Hepatocyte (in vitro differentiated cells): ENCODE data around the gene RUNX3. TPM values are rescaled to one million over a fixed set of nuclear protein-coding genes. Genes with fewer than 3 reads are reported as not detected.

Source experiments
- DNase-seq: peaks from one replicate; pipeline ENCODE4 v3.0.0-alpha.2; 2016; ENCODE audit warnings: low spot score
- H2AFZ ChIP-seq: fragments of 200-600 bp; sonication (generic); 2 replicates; pipeline ENCODE4 v1.6.0; 2016; ENCODE audit warnings: antibody characterized with exemption, mild to moderate bottlenecking
- H3K27ac ChIP-seq: fragments of 200-600 bp; sonication (generic); 2 replicates; pipeline ENCODE4 v1.5.1; 2016; ENCODE audit warnings: mild to moderate bottlenecking
- H3K27me3 ChIP-seq: fragments of 200-600 bp; sonication (generic); 2 replicates; pipeline ENCODE4 v1.6.1; 2016
- H3K36me3 ChIP-seq: fragments of 200-600 bp; sonication (generic); replicated peaks from 2 replicates; pipeline ENCODE4 v1.5.1; 2016; ENCODE audit warnings: low read depth; ENCODE audit not compliant: insufficient read depth
- H3K4me1 ChIP-seq: fragments of 200-600 bp; sonication (generic); 2 replicates; pipeline ENCODE4 v1.5.1; 2016; ENCODE audit warnings: mild to moderate bottlenecking, moderate library complexity; ENCODE audit not compliant: insufficient read depth
- H3K4me2 ChIP-seq: fragments of 200-600 bp; sonication (generic); 2 replicates; pipeline ENCODE4 v1.6.0; 2016
- H3K4me3 ChIP-seq: fragments of 200-600 bp; sonication (generic); 2 replicates; pipeline ENCODE4 v1.5.1; 2016; ENCODE audit warnings: mild to moderate bottlenecking
- H3K79me2 ChIP-seq: fragments of 200-600 bp; sonication (generic); 2 replicates; pipeline ENCODE4 v1.6.0; 2017; ENCODE audit warnings: mild to moderate bottlenecking
- H3K9me2 ChIP-seq: fragments of 200-600 bp; sonication (generic); replicated peaks from 2 replicates; pipeline ENCODE4 v1.6.0; 2017; ENCODE audit warnings: mild to moderate bottlenecking; ENCODE audit not compliant: insufficient read depth
- H3K9me3 ChIP-seq: fragments of 200-600 bp; sonication (generic); 2 replicates; pipeline ENCODE4 v1.5.1; 2016; ENCODE audit warnings: low read depth, mild to moderate bottlenecking
- H4K20me1 ChIP-seq: fragments of 200-600 bp; sonication (generic); 2 replicates; pipeline ENCODE4 v1.6.0; 2016; ENCODE audit warnings: mild to moderate bottlenecking; ENCODE audit not compliant: insufficient read depth, poor library complexity, severe bottlenecking
- CTCF ChIP-seq: fragments of 200-600 bp; sonication (generic); IDR thresholded peaks from 2 replicates; pipeline ENCODE4 v1.5.1; 2016; ENCODE audit warnings: antibody characterized with exemption, mild to moderate bottlenecking; ENCODE audit not compliant: poor library complexity
- EZH2 ChIP-seq: fragments of 200-600 bp; sonication (generic); IDR thresholded peaks from 2 replicates; pipeline ENCODE4 v1.6.1; 2016; ENCODE audit warnings: antibody characterized with exemption, mild to moderate bottlenecking, borderline replicate concordance
- EZH2phosphoT487 ChIP-seq: fragments of 200-600 bp; sonication (generic); IDR thresholded peaks from one replicate; pipeline ENCODE4 v1.6.1; 2018; ENCODE audit warnings: antibody characterized with exemption, mild to moderate bottlenecking, low read depth, moderate library complexity; ENCODE audit not compliant: unreplicated experiment, severe bottlenecking
- WGBS: methylation state at CpG from one replicate; pipeline ENCODE4 v1.1.6; 2016; ENCODE audit warnings: low lambda C conversion rate; ENCODE audit errors: missing lambda C conversion rate; 5-methylcytosine and 5-hydroxymethylcytosine counted together
- polyA plus RNA-seq: library from polyadenylated mRNA; unstranded; fragments of >200 nt; fragmentation: Nextera tagmentation; extraction: Ambion mirVana; gene quantifications from 2 replicates; pipeline ENCODE4 v1.2.1, GENCODE V29; 2016
- total RNA-seq: library from RNA; depleted of rRNA; stranded (reverse); fragments of >200 nt; gene quantifications from 2 replicates; pipeline ENCODE4 v1.2.3, GENCODE V29; 2014

The RUNX3 gene
- total and polyA plus RNA-seq, 2 experiments from 2014 or later: 0.13 to 0.16 TPM

- H4K20me1 ChIP-seq: no peaks in the 10 kb centered on the region
- no peak overlapping the region for H3K4me3 ChIP-seq
- no peak for DNase-seq
- H3K9me3 ChIP-seq: no peaks in the 10 kb centered on the region
- H3K27me3 ChIP-seq: no peaks in the 10 kb centered on the region
- H3K27ac ChIP-seq: no peak overlapping the region
- no peak overlapping the region for H2AFZ ChIP-seq
- TF ChIP-seq EZH2phosphoT487 (no peak), EZH2 (no peak), CTCF (no peak)
- H3K4me2 ChIP-seq: no peak overlapping the region
- H3K9me2 ChIP-seq: no peaks in the 10 kb centered on the region
- H3K79me2 ChIP-seq: no peaks in the 10 kb centered on the region
- WGBS: 82% methylated on average over 11 of the region's 11 CpGs
- no peaks in the 10 kb centered on the region for H3K4me1 ChIP-seq
- H3K36me3 ChIP-seq: no peaks in the 10 kb centered on the region
Observed at GRCh38 chr1:24904731-24905354, 25.2 kb downstream of the RUNX3 start.

- no peak for TF ChIP-seq EZH2phosphoT487
- no peak for TF ChIP-seq EZH2
- no peak for TF ChIP-seq CTCF
- H4K20me1 ChIP-seq: no peaks in the 10 kb centered on the region
- H3K4me2 ChIP-seq: no peak overlapping the region
- no peak overlapping the region for H3K4me3 ChIP-seq
- no peaks in the 10 kb centered on the region for H3K9me3 ChIP-seq
- no peak overlapping the region for H2AFZ ChIP-seq
- no peaks in the 10 kb centered on the region for H3K9me2 ChIP-seq
- no peak for DNase-seq
- no peaks in the 10 kb centered on the region for H3K4me1 ChIP-seq
- H3K79me2 ChIP-seq: no peaks in the 10 kb centered on the region
- 95% methylated on average over 21 of the region's 25 CpGs for WGBS
- H3K36me3 ChIP-seq: no peaks in the 10 kb centered on the region
- no peak overlapping the region for H3K27ac ChIP-seq
- H3K27me3 ChIP-seq: no peaks in the 10 kb centered on the region
Observed at GRCh38 chr1:24903955-24904730, 25.9 kb downstream of the RUNX3 start.

GRCh38 chr1:24903560-24903954 is 26.5 kb downstream of the RUNX3 start:
- no peaks in the 10 kb centered on the region for H3K79me2 ChIP-seq
- 89% methylated on average over 6 of the region's 6 CpGs for WGBS
- H3K4me1 ChIP-seq: no peaks in the 10 kb centered on the region
- DNase-seq: no peak
- TF ChIP-seq EZH2 (no peak), EZH2phosphoT487 (no peak), CTCF (no peak)
- no peak overlapping the region for H3K27ac ChIP-seq
- no peaks in the 10 kb centered on the region for H3K36me3 ChIP-seq
- H3K9me3 ChIP-seq: no peaks in the 10 kb centered on the region
- no peak overlapping the region for H3K4me2 ChIP-seq
- H2AFZ ChIP-seq: no peak overlapping the region
- H3K4me3 ChIP-seq: no peak overlapping the region
- H3K27me3 ChIP-seq: no peaks in the 10 kb centered on the region
- H3K9me2 ChIP-seq: no peaks in the 10 kb centered on the region
- H4K20me1 ChIP-seq: no peaks in the 10 kb centered on the region
